Measurements from ENCODE around the gene PTMA. TPM values are rescaled to one million over a fixed set of nuclear protein-coding genes. Genes with fewer than 3 reads are reported as not detected.

PTMA gene
- total RNA-seq, 1 donor from 2014 or later = 744 TPM

- no peak for ATAC-seq
- Histone ChIP-seq H3K27me3 (no peaks in the 10 kb centered on the region), H3K27ac (no peak overlapping the region), H3K4me1 (peaks cover 13% of the 10 kb centered on the region), H3K9me3 (no peaks in the 10 kb centered on the region), H3K36me3 (no peaks in the 10 kb centered on the region), H3K4me3 (no peak overlapping the region)
- DNase-seq = no peak
- TF ChIP-seq CTCF (IDR thresholded peaks at IDR 0.05) = no peak
- intact Hi-C loops (cut with DNase I) = loop anchor here (5.0 kb wide), 2 partner anchors 32 to 68 kb away; no protein-coding TSS in a partner anchor
These were observed 28.4 kb upstream of the PTMA start for GRCh38 chr2:231679908-231680284.

- H3K27me3 ChIP-seq = no peaks in the 10 kb centered on the region
- DNase-seq (peak; percentile 79), ATAC-seq (peak; percentile 46)
- H3K36me3 ChIP-seq = no peaks in the 10 kb centered on the region
- peak overlapping the region; percentile 58 for H3K4me3 ChIP-seq
- no peak for TF ChIP-seq CTCF (IDR thresholded peaks at IDR 0.05)
- intact Hi-C loops (cut with DNase I) = no loop called here
- no peaks in the 10 kb centered on the region for H3K9me3 ChIP-seq
- peaks cover 8% of the 10 kb centered on the region for H3K4me1 ChIP-seq
- peak overlapping the region; percentile 93 for H3K27ac ChIP-seq
These were observed 27.9 kb upstream of the PTMA start for GRCh38 chr2:231680285-231680991.

- TF ChIP-seq CTCF (IDR thresholded peaks at IDR 0.05) = no peak
- no peaks in the 10 kb centered on the region for H3K9me3 ChIP-seq
- H3K4me1 ChIP-seq = peaks cover 8% of the 10 kb centered on the region
- peak overlapping the region; percentile 58 for H3K4me3 ChIP-seq
- H3K27ac ChIP-seq = peak overlapping the region; percentile 93
- intact Hi-C loops (cut with DNase I) = no loop called here
- DNase-seq (peak; percentile 95), ATAC-seq (peak; percentile 93)
- no peaks in the 10 kb centered on the region for H3K27me3 ChIP-seq
- no peaks in the 10 kb centered on the region for H3K36me3 ChIP-seq
These were observed 27.1 kb upstream of the PTMA start for GRCh38 chr2:231680992-231681852.

GRCh38 chr2:231682603-231683291, 25.6 kb upstream of the PTMA start:
- Histone ChIP-seq H3K27ac (no peak overlapping the region), H3K9me3 (no peaks in the 10 kb centered on the region), H3K27me3 (no peaks in the 10 kb centered on the region), H3K4me1 (peaks cover 8% of the 10 kb centered on the region), H3K36me3 (no peaks in the 10 kb centered on the region), H3K4me3 (no peak overlapping the region)
- no peak for TF ChIP-seq CTCF (IDR thresholded peaks at IDR 0.05)
- intact Hi-C loops (cut with DNase I) = no loop called here
- no peak for ATAC-seq
- no peak for DNase-seq

- TF ChIP-seq CTCF (IDR thresholded peaks at IDR 0.05) = no peak
- no peaks in the 10 kb centered on the region for H3K9me3 ChIP-seq
- no peaks in the 10 kb centered on the region for H3K36me3 ChIP-seq
- intact Hi-C loops (cut with DNase I) = no loop called here
- no peak overlapping the region for H3K27ac ChIP-seq
- no peaks in the 10 kb centered on the region for H3K27me3 ChIP-seq
- ATAC-seq (no peak), DNase-seq (no peak)
- peaks cover 8% of the 10 kb centered on the region for H3K4me1 ChIP-seq
- no peak overlapping the region for H3K4me3 ChIP-seq
These were observed 24.8 kb upstream of the PTMA start for GRCh38 chr2:231683292-231684235.
